ENCODE results near the gene CPT1B. TPM values are rescaled to one million over a fixed set of nuclear protein-coding genes. Genes with fewer than 3 reads are reported as not detected.
"Not testable (repeated sequence)": the region's sequence is repeated elsewhere in the genome, so short reads cannot be mapped to it uniquely, and the experiment has no call there.

CPT1B gene
- total RNA-seq, 1 donor from 2014 or later = 74.3 TPM

- intact Hi-C loops (cut with micrococcal nuclease) = loop anchor here (5.0 kb wide), 1 partner anchor 33 kb away; the partner anchor contains the start of gene CHKB
- DNase-seq (ENCODE audit: low spot score) = no peak
- H3K27me3 Mint-ChIP-seq (ENCODE audit: low read depth) = no peaks in the 10 kb centered on the region
- H3K36me3 Mint-ChIP-seq (ENCODE audit: low read depth) = peaks cover 3% of the 10 kb centered on the region
- H3K27ac Mint-ChIP-seq = peak overlapping the region; percentile 46
- peaks cover 25% of the 10 kb centered on the region for H3K4me1 Mint-ChIP-seq (ENCODE audit: low read depth)
- H3K9me3 Mint-ChIP-seq = no peaks in the 10 kb centered on the region
- peak overlapping the region; percentile 68 for H3K4me3 Mint-ChIP-seq (ENCODE audit: low read depth)
These were observed 29.1 kb downstream of the CPT1B start for GRCh38 chr22:50548921-50549790.

DNA sequence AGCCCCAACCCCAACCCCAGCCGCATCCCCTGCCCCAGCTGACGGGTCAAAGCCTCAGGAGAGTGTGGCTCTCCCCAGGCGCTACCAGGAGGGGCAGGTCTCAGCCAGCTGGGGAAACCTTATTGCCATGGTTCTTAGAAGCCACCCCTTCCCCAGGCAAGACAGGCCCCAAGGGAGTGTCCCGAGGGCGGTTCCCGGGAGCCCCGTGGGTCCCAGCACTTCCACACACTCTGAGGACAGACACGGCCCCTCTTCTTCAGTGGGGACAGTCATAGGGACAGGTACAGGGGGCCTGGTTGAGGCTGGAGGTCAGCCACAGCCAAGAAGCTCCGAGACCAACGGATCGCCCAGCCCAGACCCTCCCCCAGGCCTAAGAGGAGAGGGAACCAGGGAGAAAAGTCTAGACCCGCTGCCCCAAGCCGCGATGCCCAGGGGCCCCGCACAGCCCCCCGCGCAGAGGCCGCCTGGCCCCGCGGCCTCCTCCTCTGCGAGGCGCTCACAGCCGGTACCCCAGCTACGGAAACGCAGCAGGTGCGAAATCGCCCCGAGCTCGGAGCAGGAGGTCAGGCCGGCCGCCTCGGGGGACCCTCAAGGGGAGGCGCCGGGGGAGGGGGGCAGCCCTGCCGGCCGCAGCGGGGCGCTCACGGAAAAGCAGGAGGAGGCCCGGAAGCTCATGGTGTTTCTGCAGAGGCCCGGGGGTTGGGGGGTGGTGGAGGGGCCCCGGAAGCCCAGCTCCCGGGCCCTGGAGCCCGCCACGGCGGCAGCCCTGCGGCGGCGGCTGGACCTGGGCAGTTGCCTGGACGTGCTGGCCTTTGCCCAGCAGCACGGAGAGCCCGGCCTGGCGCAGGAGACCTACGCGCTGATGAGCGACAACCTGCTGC is 29.9 kb downstream of the CPT1B start:
- H3K4me1 Mint-ChIP-seq (ENCODE audit: low read depth) = peaks cover 25% of the 10 kb centered on the region

DNA sequence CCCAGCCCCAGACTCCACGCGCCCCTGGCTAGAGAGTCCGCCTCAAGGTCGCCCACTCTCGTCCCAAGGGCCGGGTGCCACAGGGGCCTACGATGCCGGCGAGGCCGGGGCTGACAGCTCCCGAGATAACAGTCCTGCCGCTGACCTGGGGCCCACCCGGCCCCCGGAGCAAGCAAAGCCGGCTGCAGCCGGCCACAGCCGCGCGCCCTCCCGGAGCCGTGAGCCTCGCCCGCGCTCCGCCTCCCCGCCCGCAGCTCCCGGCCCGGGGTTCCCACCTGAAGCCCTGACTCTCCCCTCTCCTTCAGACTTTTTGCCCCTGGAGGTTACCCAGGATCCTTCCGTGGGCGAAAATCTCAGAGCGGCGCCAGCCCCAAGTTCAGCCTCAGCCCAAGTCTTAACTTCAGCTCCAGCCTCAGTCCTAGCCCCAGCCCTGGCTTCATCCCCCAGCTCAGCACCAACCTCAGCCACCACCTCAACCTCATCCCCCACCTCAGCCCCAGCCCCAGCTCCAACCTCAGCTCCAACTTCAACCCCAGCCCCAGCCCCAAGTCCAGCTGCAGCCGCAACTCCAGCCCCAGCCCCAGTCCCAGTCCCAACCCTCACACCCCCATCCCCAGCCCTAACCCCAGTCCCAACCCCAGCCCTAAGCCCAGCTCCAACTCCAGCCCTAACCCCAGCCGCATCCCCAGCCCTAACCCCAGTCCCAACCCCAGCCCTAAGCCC is 30.8 kb downstream of the CPT1B start:
- Mint-ChIP-seq H3K4me1 (ENCODE audit: low read depth) (peaks cover 28% of the 10 kb centered on the region), H3K27me3 (ENCODE audit: low read depth) (no peaks in the 10 kb centered on the region), H3K27ac (peak overlapping the region; percentile 39), H3K9me3 (no peaks in the 10 kb centered on the region), H3K36me3 (ENCODE audit: low read depth) (peaks cover 3% of the 10 kb centered on the region), H3K4me3 (ENCODE audit: low read depth) (peak overlapping the region; percentile 39)
- no peak for DNase-seq (ENCODE audit: low spot score)
- intact Hi-C loops (cut with micrococcal nuclease) = loop anchor here (5.0 kb wide), 1 partner anchor 35 kb away; the partner anchor contains the start of gene CHKB

More for the DNA sequence above, 29.9 kb downstream of the CPT1B start:
- Mint-ChIP-seq H3K36me3 (ENCODE audit: low read depth) (peaks cover 3% of the 10 kb centered on the region), H3K9me3 (no peaks in the 10 kb centered on the region), H3K27me3 (ENCODE audit: low read depth) (no peaks in the 10 kb centered on the region), H3K27ac (peak overlapping the region; percentile 28), H3K4me3 (ENCODE audit: low read depth) (peak overlapping the region; percentile 51)
- intact Hi-C loops (cut with micrococcal nuclease) = loop anchor here (5.0 kb wide), 1 partner anchor 34 kb away; the partner anchor contains the start of gene CHKB
- DNase-seq (ENCODE audit: low spot score) = peak; percentile 47

DNA sequence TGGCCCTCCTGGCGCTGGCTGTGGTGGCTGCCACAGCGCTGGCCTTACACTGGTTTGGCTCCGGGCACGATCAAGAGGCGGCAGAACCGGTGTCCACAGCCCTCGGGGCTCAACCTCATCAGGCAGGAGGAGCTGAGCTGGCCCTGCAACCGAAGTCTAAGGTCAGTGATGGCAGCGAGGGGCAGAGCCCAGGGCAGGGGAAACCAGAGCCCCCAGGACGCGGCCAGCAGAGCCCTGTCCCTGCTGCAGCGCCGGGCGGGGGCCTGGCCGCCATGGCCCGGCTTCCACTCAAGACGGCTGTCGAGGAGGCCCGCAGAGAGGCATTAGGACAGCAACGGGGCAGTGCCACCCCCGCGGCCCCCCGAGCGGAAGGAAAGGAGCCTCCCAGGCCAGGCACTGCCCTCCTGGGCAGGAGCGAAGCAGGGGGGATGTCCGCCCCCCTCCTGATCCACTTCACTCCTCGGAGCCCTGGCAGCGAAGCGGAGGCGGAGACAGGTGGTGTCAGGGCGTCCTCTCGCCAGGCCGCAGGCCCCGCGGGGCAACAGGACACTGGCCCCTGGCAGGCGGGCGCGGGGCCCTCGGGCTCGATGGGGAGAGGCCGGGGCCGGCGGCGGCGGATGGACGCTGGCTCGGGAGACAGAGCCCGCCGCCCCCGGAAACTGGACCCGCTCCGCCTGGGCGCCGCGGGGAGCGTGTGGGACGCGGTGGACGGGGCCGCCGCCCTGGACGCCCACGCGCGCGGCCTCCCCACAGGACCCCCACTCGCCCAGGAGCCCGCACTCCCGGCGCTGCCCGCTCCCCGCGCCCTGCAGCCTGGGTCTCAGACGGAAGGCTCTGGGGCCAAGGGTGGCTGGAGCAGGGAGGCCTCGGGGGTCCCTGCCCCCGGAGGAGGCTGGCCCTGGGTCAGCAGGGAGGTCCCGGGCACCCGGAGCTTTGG is 31.6 kb downstream of the CPT1B start:
- Mint-ChIP-seq H3K36me3 (ENCODE audit: low read depth) (peaks cover 3% of the 10 kb centered on the region), H3K27me3 (ENCODE audit: low read depth) (no peaks in the 10 kb centered on the region), H3K9me3 (no peaks in the 10 kb centered on the region), H3K27ac (no peak overlapping the region), H3K4me3 (ENCODE audit: low read depth) (no peak overlapping the region), H3K4me1 (ENCODE audit: low read depth) (peaks cover 36% of the 10 kb centered on the region)
- no peak for DNase-seq (ENCODE audit: low spot score)
- intact Hi-C loops (cut with micrococcal nuclease) = loop anchor here (5.0 kb wide), 1 partner anchor 36 kb away; the partner anchor contains the start of gene CHKB

DNA sequence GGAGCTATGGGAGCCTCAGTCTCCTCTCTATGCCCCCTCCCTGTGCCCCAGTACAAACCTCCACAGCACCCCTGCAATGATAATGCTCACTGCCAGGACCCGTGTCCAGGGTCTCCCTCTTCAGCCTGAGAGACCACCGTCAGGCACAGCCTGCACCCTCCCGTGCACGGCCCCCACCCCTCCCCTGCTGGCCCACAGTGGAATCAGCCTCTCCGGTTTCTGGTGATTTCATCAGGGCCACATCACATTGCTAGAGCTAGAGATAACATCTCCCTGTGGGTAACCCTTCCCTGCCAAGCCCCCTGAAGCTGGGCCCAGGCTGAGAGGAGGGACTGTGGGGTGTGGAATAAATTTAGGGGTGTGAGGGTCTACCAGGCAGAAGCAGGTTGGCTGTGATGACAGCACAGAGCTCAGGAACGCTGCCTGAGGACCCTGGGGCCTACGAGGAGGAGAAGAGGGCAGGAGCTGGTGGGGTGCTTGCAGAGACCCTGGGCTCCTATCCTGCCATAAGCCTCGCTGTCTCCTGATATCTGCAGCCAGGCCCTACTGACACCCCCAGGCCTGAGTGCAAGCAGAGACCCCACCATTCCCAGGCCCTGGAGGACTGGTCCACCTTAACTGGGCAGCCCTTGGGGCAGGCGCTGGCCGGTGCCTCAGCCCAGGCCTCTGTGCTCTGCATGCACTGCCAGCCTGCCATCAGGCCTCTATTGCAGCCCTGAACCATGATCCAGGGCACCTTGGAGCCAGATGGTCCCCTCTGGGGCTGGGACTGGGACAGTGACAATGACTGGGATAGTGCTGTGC is 32.5 kb downstream of the CPT1B start, which contains the start of gene KLHDC7B:
Gene KLHDC7B (plus strand): TSS at position 378 of the 804 bp plus-strand sequence. CDS start 345 bp downstream, at position 723.
- Mint-ChIP-seq H3K4me3 (ENCODE audit: low read depth) (no peak within 1 kb of the TSS), H3K4me1 (ENCODE audit: low read depth) (peaks cover 45% of the 10 kb centered on the region), H3K36me3 (ENCODE audit: low read depth) (peaks cover 3% of the 10 kb centered on the region), H3K27me3 (ENCODE audit: low read depth) (no peaks in the 10 kb centered on the region), H3K9me3 (no peaks in the 10 kb centered on the region), H3K27ac (peak within 1 kb of the TSS; percentile 56)
- intact Hi-C loops (cut with micrococcal nuclease) = loop anchor here (2.0 to 5.0 kb wide), 3 partner anchors 15 to 37 kb away; partner anchors contain the start of genes CHKB and TYMP
- DNase-seq (ENCODE audit: low spot score) = no peak

- H3K9me3 Mint-ChIP-seq = no peaks in the 10 kb centered on the region
- no peaks in the 10 kb centered on the region for H3K27me3 Mint-ChIP-seq (ENCODE audit: low read depth)
- peak; percentile 18 for DNase-seq (ENCODE audit: low spot score)
These were observed 33.4 kb downstream of the CPT1B start for GRCh38 chr22:50544746-50545253.

DNA sequence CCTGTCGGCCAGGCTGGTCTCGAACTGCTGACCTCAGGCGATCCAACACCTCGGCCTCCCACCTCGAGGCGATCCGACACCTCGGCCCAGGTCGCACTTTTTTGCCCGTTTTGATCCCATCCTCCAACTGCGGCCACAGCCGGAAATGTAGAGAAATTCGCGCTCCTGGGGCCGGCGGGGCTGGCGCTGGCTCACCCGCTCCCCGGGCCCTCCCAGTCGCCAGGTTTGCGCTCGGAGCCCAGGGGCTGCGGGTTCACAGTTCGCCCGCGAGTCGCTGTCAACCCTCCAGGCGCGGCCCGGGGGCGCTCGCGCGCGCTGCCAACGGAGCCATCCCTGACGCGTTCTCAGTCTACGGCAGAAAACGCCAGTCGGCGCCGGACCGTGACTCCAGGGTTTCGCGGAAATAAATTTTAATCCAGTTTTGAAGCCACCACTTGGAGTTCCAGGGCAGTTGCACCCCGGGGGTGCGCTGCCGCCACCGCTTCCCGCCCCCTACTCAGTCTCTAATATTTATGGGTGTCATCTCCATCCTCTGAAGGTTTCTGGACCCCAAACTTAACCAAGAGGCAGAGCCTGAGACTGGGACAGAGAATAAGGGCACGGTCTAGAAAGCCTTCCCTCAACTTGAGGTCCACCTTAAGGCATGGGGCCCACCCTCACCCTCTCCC is 34.0 kb downstream of the CPT1B start:
- Mint-ChIP-seq H3K4me1 (ENCODE audit: low read depth) (peaks cover 53% of the 10 kb centered on the region), H3K27me3 (ENCODE audit: low read depth) (no peaks in the 10 kb centered on the region), H3K9me3 (no peaks in the 10 kb centered on the region), H3K36me3 (ENCODE audit: low read depth) (no peaks in the 10 kb centered on the region), H3K27ac (peak overlapping the region; percentile 22), H3K4me3 (ENCODE audit: low read depth) (peak overlapping the region; percentile 21)
- DNase-seq (ENCODE audit: low spot score) = peak; percentile 73
- intact Hi-C loops (cut with micrococcal nuclease) = loop anchor here (2.0 kb wide), 2 partner anchors 13 to 17 kb away; partner anchors contain the start of gene TYMP

More at GRCh38 chr22:50544746-50545253, 33.4 kb downstream of the CPT1B start:
- H3K36me3 Mint-ChIP-seq (ENCODE audit: low read depth) = no peaks in the 10 kb centered on the region
- intact Hi-C loops (cut with micrococcal nuclease) = loop anchor here (2.0 to 5.0 kb wide), 3 partner anchors 14 to 38 kb away; partner anchors contain the start of genes CHKB and TYMP
- H3K4me3 Mint-ChIP-seq (ENCODE audit: low read depth) = no peak overlapping the region
- H3K4me1 Mint-ChIP-seq (ENCODE audit: low read depth) = peaks cover 48% of the 10 kb centered on the region
- H3K27ac Mint-ChIP-seq = peak overlapping the region; percentile 22

DNA sequence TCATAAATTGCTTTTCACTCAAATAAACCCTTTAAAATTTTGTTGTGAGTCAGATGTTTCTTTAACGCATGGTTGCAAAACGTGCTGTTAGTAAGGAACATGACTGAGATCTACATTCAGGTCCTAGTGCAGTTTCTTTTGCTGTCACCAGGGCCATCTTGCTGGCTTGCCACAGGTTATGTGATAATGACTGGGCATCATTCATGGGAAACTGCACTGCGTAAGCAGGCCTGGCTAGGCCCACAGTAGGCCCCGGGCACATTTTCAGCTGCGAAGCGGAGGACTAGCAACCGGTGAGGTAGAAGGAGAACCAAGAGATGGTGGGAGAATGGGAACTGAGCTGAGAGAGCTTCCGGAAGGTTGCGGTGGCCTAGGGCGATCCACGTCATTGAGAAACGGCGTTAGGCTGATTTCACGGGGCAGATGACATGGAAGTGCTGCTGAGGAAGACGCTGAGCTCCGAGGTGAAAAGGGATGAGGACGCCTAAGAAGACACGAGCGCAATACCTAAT is 35.8 kb downstream of the CPT1B start:
- DNase-seq (ENCODE audit: low spot score) = no peak
- H3K4me1 Mint-ChIP-seq (ENCODE audit: low read depth) = peaks cover 62% of the 10 kb centered on the region
- peak overlapping the region; percentile 88 for H3K27ac Mint-ChIP-seq
- intact Hi-C loops (cut with micrococcal nuclease) = no loop called here
- no peaks in the 10 kb centered on the region for H3K27me3 Mint-ChIP-seq (ENCODE audit: low read depth)
- no peaks in the 10 kb centered on the region for H3K9me3 Mint-ChIP-seq
- H3K4me3 Mint-ChIP-seq (ENCODE audit: low read depth) = no peak overlapping the region
- no peaks in the 10 kb centered on the region for H3K36me3 Mint-ChIP-seq (ENCODE audit: low read depth)

- intact Hi-C loops (cut with micrococcal nuclease); H3K27me3 Mint-ChIP-seq (ENCODE audit: low read depth); H3K4me3 Mint-ChIP-seq (ENCODE audit: low read depth); H3K9me3 Mint-ChIP-seq; H3K36me3 Mint-ChIP-seq (ENCODE audit: low read depth): not testable (repeated sequence)
- DNase-seq (ENCODE audit: low spot score) = peak; percentile 25
- Mint-ChIP-seq H3K27ac (peak overlapping the region; percentile 88), H3K4me1 (ENCODE audit: low read depth) (peaks cover 63% of the 10 kb centered on the region)
These were observed 36.6 kb downstream of the CPT1B start for GRCh38 chr22:50541667-50542026.

- peak overlapping the region; percentile 42 for H3K4me3 Mint-ChIP-seq (ENCODE audit: low read depth)
- intact Hi-C loops (cut with micrococcal nuclease) = no loop called here
- no peak for DNase-seq (ENCODE audit: low spot score)
- peak overlapping the region; percentile 88 for H3K27ac Mint-ChIP-seq
- H3K36me3 Mint-ChIP-seq (ENCODE audit: low read depth) = no peaks in the 10 kb centered on the region
- peaks cover 56% of the 10 kb centered on the region for H3K4me1 Mint-ChIP-seq (ENCODE audit: low read depth)
- H3K27me3 Mint-ChIP-seq (ENCODE audit: low read depth) = no peaks in the 10 kb centered on the region
- H3K9me3 Mint-ChIP-seq = no peaks in the 10 kb centered on the region
These were observed 37.8 kb downstream of the CPT1B start for GRCh38 chr22:50540381-50540780.
